GM18526 (cell line): ENCODE data around the gene RNF34.

Experiments used
- POLR2A ChIP-seq: IDR thresholded peaks from 3 replicates; pipeline ENCODE4 v1.6.1; 2011; ENCODE audit not compliant: insufficient read length; ENCODE audit errors: extremely low read depth

The RNF34 gene

GRCh38 chr12:121446750-121447149 is 46.8 kb downstream of the RNF34 start:
- TF ChIP-seq POLR2A, result no peak

DNA sequence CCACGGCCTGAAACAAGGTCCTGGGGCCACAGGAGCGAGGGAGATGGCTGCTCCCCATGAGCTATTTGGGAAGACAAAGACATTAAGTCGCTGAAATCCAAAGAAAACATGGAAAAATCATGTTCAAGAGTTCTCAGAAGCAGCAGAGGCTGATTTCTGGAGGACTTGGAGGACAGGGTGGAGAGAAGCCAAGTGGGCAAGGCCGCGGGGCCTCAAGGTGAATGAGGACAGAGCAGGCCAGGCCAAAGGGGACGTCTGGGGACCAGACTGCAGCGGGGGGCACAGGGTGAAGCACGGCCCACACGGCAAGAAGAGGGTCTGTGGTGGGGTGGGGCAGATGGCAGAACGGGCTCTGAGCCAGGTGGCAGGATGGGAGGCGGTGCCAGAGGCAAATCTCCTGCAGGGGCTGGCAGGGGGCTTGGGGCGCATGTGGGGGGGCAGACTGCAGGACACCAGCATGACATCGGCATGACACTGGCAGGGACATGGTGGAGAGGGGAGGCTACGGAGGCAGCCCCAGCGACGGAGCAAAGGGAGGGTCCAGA is 48.9 kb downstream of the RNF34 start:
- no peak for TF ChIP-seq POLR2A

DNA sequence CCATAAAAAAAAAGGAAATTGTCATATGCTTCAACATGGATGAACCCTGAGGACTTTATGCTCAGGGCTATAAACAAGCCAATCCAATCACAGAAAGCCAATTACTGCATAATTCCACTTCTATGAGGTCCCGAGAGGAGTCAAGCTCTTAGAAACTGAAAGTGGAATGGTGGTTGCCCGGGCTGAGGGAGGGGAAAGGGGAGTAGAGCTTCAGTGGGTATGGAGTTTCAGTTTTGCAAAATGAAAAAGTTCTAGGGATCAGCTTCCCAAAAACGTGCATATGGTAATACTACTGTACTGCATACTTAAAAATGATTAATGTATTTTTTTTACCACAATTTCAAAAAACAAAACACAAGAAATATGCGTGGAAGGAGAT is 52.0 kb downstream of the RNF34 start:
- no peak for TF ChIP-seq POLR2A

GRCh38 chr12:121452340-121452984 is 52.5 kb downstream of the RNF34 start:
- no peak for TF ChIP-seq POLR2A

GRCh38 chr12:121452985-121453360 is 53.1 kb downstream of the RNF34 start:
- TF ChIP-seq POLR2A, result no peak

- no peak for TF ChIP-seq POLR2A
Measured at GRCh38 chr12:121453629-121454028, 53.7 kb downstream of the RNF34 start.

GRCh38 chr12:121454921-121455320 is 55.0 kb downstream of the RNF34 start:
- TF ChIP-seq POLR2A, result no peak

GRCh38 chr12:121455766-121456420 is 56.0 kb downstream of the RNF34 start:
- no peak for TF ChIP-seq POLR2A

DNA sequence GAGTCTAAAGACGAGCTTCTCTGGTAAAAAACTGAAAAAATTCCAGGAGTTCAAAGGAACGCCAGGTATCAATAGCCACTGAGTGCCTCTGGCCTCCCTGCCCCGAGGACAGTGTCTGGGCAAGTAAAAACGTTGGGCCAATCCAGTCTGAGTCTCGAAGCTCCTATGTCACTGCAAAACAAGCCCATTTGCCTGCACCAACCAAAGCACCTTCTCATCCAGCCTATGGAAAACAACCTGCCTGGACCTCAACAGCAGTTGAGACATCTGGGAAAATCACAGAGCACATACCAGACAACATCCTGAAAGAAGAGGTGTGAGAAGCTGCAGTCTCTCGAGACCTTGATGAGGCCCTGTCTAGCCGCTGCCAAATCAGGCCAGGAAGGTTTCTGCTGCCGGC is 56.6 kb downstream of the RNF34 start:
- no peak for TF ChIP-seq POLR2A

- TF ChIP-seq POLR2A, result no peak
Measured at GRCh38 chr12:121461048-121461447, 61.1 kb downstream of the RNF34 start.

- TF ChIP-seq POLR2A, result no peak
Measured at GRCh38 chr12:121464331-121464730, 64.4 kb downstream of the RNF34 start.

DNA sequence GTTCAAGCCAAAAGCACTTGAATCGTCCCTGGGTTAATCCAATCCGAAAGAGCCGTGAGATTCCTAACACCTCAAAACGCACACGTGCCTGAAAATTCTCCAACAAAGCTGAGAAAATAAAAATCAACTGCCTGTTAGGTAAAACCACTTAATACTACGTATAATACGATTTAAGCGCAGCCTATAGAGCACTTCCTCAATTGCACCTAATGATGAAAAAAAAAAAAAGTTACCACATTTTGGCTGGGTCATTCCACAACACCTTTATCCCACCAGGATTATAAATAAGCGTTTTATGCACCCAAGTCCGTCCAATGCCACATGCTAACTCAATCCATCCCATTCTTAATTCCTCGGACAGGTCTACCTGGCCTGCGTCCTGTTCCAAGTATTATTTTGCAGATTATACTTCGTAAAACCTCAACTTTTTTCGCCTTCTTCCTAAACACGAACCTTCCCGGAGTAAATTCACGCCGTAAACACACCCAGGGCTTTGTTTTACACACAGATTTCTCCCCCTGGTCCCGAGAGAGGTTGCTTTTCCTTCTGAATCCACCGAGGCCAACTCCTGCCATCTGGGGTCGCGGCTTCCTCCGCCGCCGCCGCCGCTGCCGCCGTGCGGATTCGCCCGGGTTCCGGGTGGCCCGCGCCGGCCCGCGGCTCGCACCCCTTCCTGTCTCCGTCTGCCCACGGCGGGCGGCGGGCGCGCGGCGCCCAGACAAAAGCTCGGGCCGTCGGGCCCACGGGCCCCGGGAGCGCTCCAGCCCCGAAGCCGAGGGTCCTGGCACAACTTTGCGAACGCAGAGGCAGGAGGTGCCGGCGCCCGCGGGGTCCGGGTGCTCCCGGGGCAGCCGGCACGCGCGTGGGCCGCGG is 66.2 kb downstream of the RNF34 start:
- TF ChIP-seq POLR2A, result no peak

- peak; percentile 61 for TF ChIP-seq POLR2A
Measured at GRCh38 chr12:121466794-121467637, 67.1 kb downstream of the RNF34 start.

DNA sequence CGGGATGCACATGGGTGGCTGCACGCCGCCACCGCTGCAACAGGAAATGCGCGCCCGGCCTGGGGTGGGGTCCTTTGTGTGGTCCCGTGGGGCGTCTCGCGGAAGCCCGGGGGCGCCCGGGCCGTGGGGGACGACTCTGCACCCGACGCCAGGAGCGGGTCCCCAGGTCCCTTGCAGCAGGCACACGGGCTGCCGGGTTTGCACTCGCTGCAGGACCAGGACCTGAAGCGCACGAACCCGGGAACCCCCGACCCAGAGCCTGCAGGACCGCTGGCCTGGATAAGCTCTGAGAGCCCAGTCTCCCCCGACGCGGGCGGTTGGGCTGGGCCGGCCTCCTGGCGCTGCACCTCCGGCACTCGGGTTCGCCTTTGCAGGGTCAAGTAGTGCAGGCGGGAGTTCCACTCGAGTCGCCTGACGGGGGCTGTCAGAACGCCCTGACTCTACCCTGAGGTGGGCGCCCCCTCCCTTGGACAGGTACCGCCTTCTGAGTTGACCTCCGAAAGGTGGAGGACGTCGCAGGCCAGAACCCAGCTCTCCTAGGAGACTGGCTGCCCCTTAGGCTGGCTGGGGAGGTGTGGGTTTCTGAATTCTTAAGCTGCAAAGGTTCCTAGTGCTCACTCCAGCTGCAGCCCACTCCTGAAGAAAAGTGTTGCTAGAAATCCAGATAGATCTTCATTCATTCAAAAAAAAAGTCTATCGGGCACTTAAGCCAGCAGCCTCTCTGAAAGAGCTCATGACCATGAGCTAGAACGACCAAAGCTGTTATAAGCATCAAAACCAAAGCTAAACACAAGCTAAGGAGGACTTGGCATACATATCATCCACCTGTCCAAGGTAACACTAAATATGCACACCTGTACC is 68.0 kb downstream of the RNF34 start:
- no peak for TF ChIP-seq POLR2A
